H9 (cell line): ENCODE results near the gene DLG2. TPM values are rescaled to one million over a fixed set of nuclear protein-coding genes. Genes with fewer than 3 reads are reported as not detected.

Experiments
- DNase-seq: peaks from one replicate; pipeline ENCODE4 v3.0.0-alpha.2; 2017
- H2AFZ ChIP-seq: one replicate; pipeline ENCODE4 v1.6.1; 2013; ENCODE audit warnings: mild to moderate bottlenecking, low read length, control low read depth, moderate library complexity
- H2AK5ac ChIP-seq: 2 replicates; pipeline ENCODE4 v1.6.1; 2013; ENCODE audit warnings: low read length, control low read depth, mixed read lengths; ENCODE audit not compliant: insufficient read length
- H2BK120ac ChIP-seq: one replicate; pipeline ENCODE4 v1.6.1; 2013; ENCODE audit warnings: low read depth, mild to moderate bottlenecking, low read length, control low read depth, inconsistent platforms; ENCODE audit not compliant: poor library complexity, severe bottlenecking
- H2BK12ac ChIP-seq: 2 replicates; pipeline ENCODE4 v1.6.1; 2013; ENCODE audit warnings: low read length, control low read depth, mixed read lengths, low read depth; ENCODE audit not compliant: insufficient read length
- H2BK15ac ChIP-seq: 2 replicates; pipeline ENCODE4 v1.6.1; 2013; ENCODE audit warnings: low read depth, low read length, control low read depth
- H2BK20ac ChIP-seq: one replicate; pipeline ENCODE4 v1.6.1; 2013; ENCODE audit warnings: low read depth, mild to moderate bottlenecking, low read length, control low read depth, inconsistent platforms; ENCODE audit not compliant: poor library complexity, severe bottlenecking
- H2BK5ac ChIP-seq: 2 replicates; pipeline ENCODE4 v1.6.1; 2013; ENCODE audit warnings: low read length, control low read depth, mixed read lengths; ENCODE audit not compliant: insufficient read length
- H3K14ac ChIP-seq: 2 replicates; pipeline ENCODE4 v1.6.1; 2013; ENCODE audit warnings: low read length, control low read depth; ENCODE audit not compliant: insufficient read depth
- H3K18ac ChIP-seq: 2 replicates; pipeline ENCODE4 v1.6.1; 2013; ENCODE audit warnings: low read depth, mild to moderate bottlenecking, mixed read lengths, low read length, control low read depth; ENCODE audit not compliant: insufficient read length
- H3K23ac ChIP-seq: 2 replicates; pipeline ENCODE4 v1.6.1; 2013; ENCODE audit warnings: low read length, control low read depth, mixed read lengths, low read depth; ENCODE audit not compliant: insufficient read length
- H3K23me2 ChIP-seq: 2 replicates; pipeline ENCODE4 v1.6.1; 2013; ENCODE audit warnings: low read depth, mild to moderate bottlenecking, mixed read lengths, low read length, control low read depth; ENCODE audit not compliant: insufficient read length, poor library complexity, severe bottlenecking
- H3K27ac ChIP-seq: 2 replicates; pipeline ENCODE4 v1.5.1; 2013; ENCODE audit warnings: low read length, control low read depth, mixed read lengths, low read depth; ENCODE audit not compliant: insufficient read length
- H3K27me3 ChIP-seq: 2 replicates; pipeline ENCODE4 v1.6.1; 2013; ENCODE audit warnings: low read length, control low read depth, inconsistent platforms; ENCODE audit not compliant: insufficient read depth
- H3K4ac ChIP-seq: 2 replicates; pipeline ENCODE4 v1.6.1; 2013; ENCODE audit warnings: low read depth, mild to moderate bottlenecking, control low read depth, inconsistent platforms, low read length, moderate library complexity
- H3K4me1 ChIP-seq: 2 replicates; pipeline ENCODE4 v1.6.1; 2013; ENCODE audit warnings: low read length, control low read depth, inconsistent platforms; ENCODE audit not compliant: insufficient read depth
- H3K4me2 ChIP-seq: 2 replicates; pipeline ENCODE4 v1.6.1; 2013; ENCODE audit warnings: low read length, control low read depth, mixed read lengths; ENCODE audit not compliant: insufficient read length, insufficient read depth
- H3K56ac ChIP-seq: 2 replicates; pipeline ENCODE4 v1.6.1; 2013; ENCODE audit warnings: low read depth, mild to moderate bottlenecking, mixed read lengths, low read length, control low read depth; ENCODE audit not compliant: insufficient read length
- H3K79me1 ChIP-seq: 2 replicates; pipeline ENCODE4 v1.6.1; 2013; ENCODE audit warnings: low read depth, mild to moderate bottlenecking, moderate library complexity, low read length, control low read depth, inconsistent platforms; ENCODE audit not compliant: insufficient read depth, poor library complexity, severe bottlenecking
- H3K79me2 ChIP-seq: 2 replicates; pipeline ENCODE4 v1.6.1; 2013; ENCODE audit warnings: low read length, control low read depth, inconsistent platforms; ENCODE audit not compliant: insufficient read depth
- H3K9ac ChIP-seq: 2 replicates; pipeline ENCODE4 v1.6.1; 2013; ENCODE audit warnings: low read length, control low read depth, mixed read lengths; ENCODE audit not compliant: insufficient read length; ENCODE audit errors: extremely low read depth
- H3K9me3 ChIP-seq: one replicate; pipeline ENCODE4 v1.6.1; 2013; ENCODE audit warnings: low read depth, low read length, inconsistent platforms; ENCODE audit not compliant: control insufficient read depth
- H3T11ph ChIP-seq: one replicate; pipeline ENCODE4 v1.6.1; 2013; ENCODE audit warnings: mild to moderate bottlenecking, low read length, control low read depth, inconsistent platforms
- H4K20me1 ChIP-seq: one replicate; pipeline ENCODE4 v1.6.1; 2013; ENCODE audit not compliant: control insufficient read depth, insufficient read length, insufficient read depth
- H4K5ac ChIP-seq: 2 replicates; pipeline ENCODE4 v1.6.1; 2013; ENCODE audit warnings: low read depth, mild to moderate bottlenecking, mixed read lengths, low read length, control low read depth; ENCODE audit not compliant: insufficient read length
- H4K8ac ChIP-seq: replicated peaks from 2 replicates; pipeline ENCODE4 v1.6.1; 2013; ENCODE audit warnings: low read length, control low read depth, mixed read lengths, low read depth; ENCODE audit not compliant: insufficient read length
- H4K91ac ChIP-seq: 2 replicates; pipeline ENCODE4 v1.6.1; 2013; ENCODE audit warnings: low read depth, mild to moderate bottlenecking, moderate library complexity, mixed read lengths, low read length, control low read depth; ENCODE audit not compliant: insufficient read length
- H3K27ac Mint-ChIP-seq, 3 experiments: 2 replicates in 2 of 3; 3 replicates in 1 of 3; pipeline ENCODE4 v1.8.0; 2020 to 2021; ENCODE audit warnings: mixed read lengths in 3 of 3, mild to moderate bottlenecking in 1 of 3, moderate library complexity in 1 of 3
- H3K27me3 Mint-ChIP-seq: 2 replicates; pipeline ENCODE4 v1.8.0; 2021; ENCODE audit warnings: low read depth, mild to moderate bottlenecking, moderate library complexity, mixed read lengths
- H3K36me3 Mint-ChIP-seq, 3 experiments: 2 replicates in 2 of 3; 3 replicates in 1 of 3; pipeline ENCODE4 v1.8.0; 2020 to 2021; ENCODE audit warnings: low read depth in 3 of 3, mixed read lengths in 3 of 3; ENCODE audit not compliant: insufficient read depth in 1 of 3
- H3K4me1 Mint-ChIP-seq, 2 experiments: 2 replicates each; pipeline ENCODE4 v1.8.0; 2020; ENCODE audit warnings: mixed read lengths in 2 of 2
- H3K4me3 Mint-ChIP-seq, 2 experiments: 2 replicates in 1 of 2; 3 replicates in 1 of 2; pipeline ENCODE4 v1.8.0; 2020 to 2021; ENCODE audit warnings: mild to moderate bottlenecking in 2 of 2, mixed read lengths in 2 of 2, moderate library complexity in 1 of 2
- H3K9me3 Mint-ChIP-seq, 2 experiments: 2 replicates in 1 of 2; 3 replicates in 1 of 2; pipeline ENCODE4 v1.8.0; 2020; ENCODE audit warnings: mild to moderate bottlenecking in 2 of 2, mixed read lengths in 2 of 2, moderate library complexity in 1 of 2
- WGBS: extraction: QIAGEN DNeasy Blood & Tissue Kit; methylation state at CpG from one replicate; pipeline ENCODE4 v1.1.7; 2013; ENCODE audit warnings: missing lambda C conversion rate, low lambda C conversion rate, mixed read lengths; ENCODE audit not compliant: insufficient read length; ENCODE audit errors: extremely low coverage; 5-methylcytosine and 5-hydroxymethylcytosine counted together
- total RNA-seq: library from RNA; stranded (reverse); gene quantifications from 2 replicates; pipeline ENCODE4 v1.2.1, GENCODE V29; 2021
- TF ChIP-seq, protein P1 (sequence below): fragments of 200-600 bp; sonication (generic); conservative IDR thresholded peaks from 3 replicates; pipeline ENCODE4 v1.8.0; 2021; ENCODE audit warnings: antibody characterized with exemption, mild to moderate bottlenecking

The DLG2 gene
- total RNA-seq, 1 experiment from 2014 or later, result 8.0 TPM

DNA sequence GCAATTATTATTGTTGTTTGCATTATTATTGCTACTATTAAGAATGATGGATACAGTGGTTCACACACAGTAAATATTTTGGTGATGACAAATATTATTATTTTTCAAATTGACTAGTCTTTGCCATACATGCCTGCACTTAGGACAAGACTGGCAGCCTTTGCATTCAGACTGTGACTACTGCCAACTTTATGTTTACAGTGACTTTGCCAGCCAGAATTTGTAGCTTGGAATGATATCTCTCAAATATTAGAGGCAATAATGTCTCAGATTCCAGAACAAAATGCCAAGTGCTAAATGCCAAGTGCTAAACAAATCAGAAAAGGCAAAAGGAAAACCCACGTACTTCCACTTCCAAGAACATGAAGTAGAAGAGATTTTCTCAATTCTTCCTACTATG lies 823.1 kb downstream of the DLG2 start:
- Mint-ChIP-seq H3K27ac (no peak overlapping the region), H3K36me3 (peaks cover 0 to 19% (median 6%) of the 10 kb centered on the region in 3 experiments; a peak in 6 of 7 replicates), H3K4me3 (no peak overlapping the region), H3K27me3 (no peaks in the 10 kb centered on the region), H3K9me3 (peaks cover 17% of the 10 kb centered on the region in 2 experiments), H3K4me1 (no peaks in the 10 kb centered on the region)
- no peaks in the 10 kb centered on the region for H3K79me2 ChIP-seq
- H3T11ph ChIP-seq, result no peak overlapping the region
- no peaks in the 10 kb centered on the region for H3K79me1 ChIP-seq
- TF ChIP-seq, protein P1, sequence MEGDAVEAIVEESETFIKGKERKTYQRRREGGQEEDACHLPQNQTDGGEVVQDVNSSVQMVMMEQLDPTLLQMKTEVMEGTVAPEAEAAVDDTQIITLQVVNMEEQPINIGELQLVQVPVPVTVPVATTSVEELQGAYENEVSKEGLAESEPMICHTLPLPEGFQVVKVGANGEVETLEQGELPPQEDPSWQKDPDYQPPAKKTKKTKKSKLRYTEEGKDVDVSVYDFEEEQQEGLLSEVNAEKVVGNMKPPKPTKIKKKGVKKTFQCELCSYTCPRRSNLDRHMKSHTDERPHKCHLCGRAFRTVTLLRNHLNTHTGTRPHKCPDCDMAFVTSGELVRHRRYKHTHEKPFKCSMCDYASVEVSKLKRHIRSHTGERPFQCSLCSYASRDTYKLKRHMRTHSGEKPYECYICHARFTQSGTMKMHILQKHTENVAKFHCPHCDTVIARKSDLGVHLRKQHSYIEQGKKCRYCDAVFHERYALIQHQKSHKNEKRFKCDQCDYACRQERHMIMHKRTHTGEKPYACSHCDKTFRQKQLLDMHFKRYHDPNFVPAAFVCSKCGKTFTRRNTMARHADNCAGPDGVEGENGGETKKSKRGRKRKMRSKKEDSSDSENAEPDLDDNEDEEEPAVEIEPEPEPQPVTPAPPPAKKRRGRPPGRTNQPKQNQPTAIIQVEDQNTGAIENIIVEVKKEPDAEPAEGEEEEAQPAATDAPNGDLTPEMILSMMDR, result no peak
- H2BK5ac ChIP-seq, result no peak overlapping the region
- H4K5ac ChIP-seq, result no peak overlapping the region
- H3K14ac ChIP-seq, result no peak overlapping the region
- H3K4ac ChIP-seq, result no peak overlapping the region
- no peak overlapping the region for H4K91ac ChIP-seq
- no peak for DNase-seq
- no peak overlapping the region for H2BK120ac ChIP-seq
- no peaks in the 10 kb centered on the region for H3K4me1 ChIP-seq
- H3K18ac ChIP-seq, result no peak overlapping the region
- H3K56ac ChIP-seq, result no peak overlapping the region
- H2AK5ac ChIP-seq, result no peak overlapping the region
- H3K27ac ChIP-seq, result no peak overlapping the region
- H2BK12ac ChIP-seq, result no peak overlapping the region
- no peak overlapping the region for H4K8ac ChIP-seq
- H2AFZ ChIP-seq, result no peak overlapping the region
- no peaks in the 10 kb centered on the region for H3K23me2 ChIP-seq
- H3K4me2 ChIP-seq, result no peak overlapping the region
- no peak overlapping the region for H2BK20ac ChIP-seq
- no CpG with 5 or more reads among the region's 1 CpG for WGBS
- no peaks in the 10 kb centered on the region for H3K27me3 ChIP-seq
- H3K23ac ChIP-seq, result no peak overlapping the region
- no peak overlapping the region for H3K9ac ChIP-seq
- H2BK15ac ChIP-seq, result no peak overlapping the region
- no peaks in the 10 kb centered on the region for H4K20me1 ChIP-seq
- no peaks in the 10 kb centered on the region for H3K9me3 ChIP-seq
